HepG2 (cell line): ENCODE measurements around the gene BIRC7. TPM values are rescaled to one million over a fixed set of nuclear protein-coding genes. Genes with fewer than 3 reads are reported as not detected.

ENCODE experiments used
- ATAC-seq: fragments of 200-7000 bp; cut with Tn5 transposase; 3 replicates; pipeline ENCODE4 v1.9.1; 2020; ENCODE audit warnings: mild to moderate bottlenecking, moderate library complexity
- BruUV-seq: library from RNA; stranded (reverse); fragments of 400-500 nt; replicated peaks from 2 replicates; lab custom pipeline; 2021; lab: Mats Ljungman, UMichigan
- CTCF ChIA-PET: fragments of 300-600 bp; formaldehyde crosslinking; extraction: SDS; loops from one replicate; lab custom pipeline; 2021; ENCODE audit warnings: low total read pairs, inconsistent platforms, low intra/inter-chr PET ratio; lab: Yijun Ruan, JAX
- POLR2A ChIA-PET: fragments of 350-600 bp; sonication (Branson Sonifier 250); formaldehyde crosslinking; loops from one replicate; lab custom pipeline; 2020; ENCODE audit warnings: antibody characterized with exemption, inconsistent platforms; lab: Yijun Ruan, JAX
- DNase-seq: peaks from one replicate; pipeline ENCODE4 v3.0.0-alpha.2; 2015; ENCODE audit warnings: low spot score
- FAIRE-seq: peaks from 3 replicates; lab custom pipeline; 2011; peaks lifted over from hg19 to GRCh38; lab: Jason Lieb, UNC
- H2AFZ ChIP-seq: one replicate; pipeline ENCODE4 v1.6.1; 2011; ENCODE audit warnings: low read length, inconsistent platforms
- H3K27ac ChIP-seq: fragments of 300-600 bp; 3 replicates; pipeline ENCODE4 v1.8.0; 2011; ENCODE audit warnings: mixed run types, mild to moderate bottlenecking, mixed read lengths, low read length, inconsistent platforms; ENCODE audit not compliant: insufficient read depth; ENCODE audit errors: extremely low read length
- H3K27me3 ChIP-seq, 2 experiments: fragments of 200-600 bp in 1 of 2; 2 replicates in 1 of 2; 3 replicates in 1 of 2; pipeline versions ENCODE4 v1.6.0 to v1.8.0; 2011; ENCODE audit warnings: low read length in 2 of 2, mild to moderate bottlenecking in 2 of 2, moderate library complexity in 2 of 2, inconsistent platforms in 1 of 2; ENCODE audit not compliant: insufficient read depth in 2 of 2, control insufficient read depth in 1 of 2
- H3K36me3 ChIP-seq, 2 experiments: fragments of 200-600 bp in 1 of 2; replicated peaks in 1 of 2; 2 replicates in 1 of 2; 3 replicates in 1 of 2; pipeline versions ENCODE4 v1.5.1 to v1.8.0; 2011; ENCODE audit warnings: low read length in 2 of 2, inconsistent platforms in 1 of 2; ENCODE audit not compliant: insufficient read depth in 2 of 2, control insufficient read depth in 1 of 2
- H3K4me1 ChIP-seq: 2 replicates; pipeline ENCODE4 v1.5.1; 2012; ENCODE audit warnings: low read length, inconsistent platforms; ENCODE audit not compliant: insufficient read depth
- H3K4me2 ChIP-seq: 2 replicates; pipeline ENCODE4 v1.6.0; 2011; ENCODE audit warnings: low read depth, low read length, inconsistent platforms
- H3K4me3 ChIP-seq, 3 experiments: fragments of 200-600 bp in 1 of 3; sonication (generic), shearing (Covaris generic) in 1 of 3; replicated peaks in 1 of 3; 2 replicates each; pipeline ENCODE4 v1.5.1; 2011 to 2016; ENCODE audit warnings: low read length in 3 of 3, inconsistent platforms in 2 of 3, low read depth in 2 of 3, mild to moderate bottlenecking in 2 of 3, control low read depth in 1 of 3, mixed read lengths in 1 of 3; ENCODE audit not compliant: insufficient read depth in 1 of 3
- H3K79me2 ChIP-seq: one replicate; pipeline ENCODE4 v1.6.1; 2011; ENCODE audit warnings: low read length, inconsistent platforms; ENCODE audit not compliant: insufficient read depth
- H3K9ac ChIP-seq: 2 replicates; pipeline ENCODE4 v1.6.0; 2011; ENCODE audit warnings: mild to moderate bottlenecking, low read depth, low read length, inconsistent platforms; ENCODE audit not compliant: insufficient read depth
- H3K9me3 ChIP-seq: 2 replicates; pipeline ENCODE4 v1.5.1; 2012; ENCODE audit warnings: mild to moderate bottlenecking, low read length
- H4K20me1 ChIP-seq: 2 replicates; pipeline ENCODE4 v1.6.0; 2011; ENCODE audit warnings: inconsistent platforms, mild to moderate bottlenecking, low read length, moderate library complexity; ENCODE audit not compliant: insufficient read depth
- AGO1 ChIP-seq: fragments of 200-400 bp; formaldehyde crosslinking; IDR thresholded peaks from 2 replicates; pipeline ENCODE4 v1.6.1; 2017; ENCODE audit warnings: mild to moderate bottlenecking, low read depth, low read length, moderate library complexity; ENCODE audit not compliant: poor library complexity, severe bottlenecking
- IRF1 ChIP-seq: sonication (generic); formaldehyde crosslinking; IDR thresholded peaks from 2 replicates; pipeline ENCODE4 v1.4.0; 2020; ENCODE audit warnings: low read depth, mild to moderate bottlenecking, missing genetic modification reagents
- KAT2B ChIP-seq: fragments of 150-350 bp; IDR thresholded peaks from 2 replicates; pipeline ENCODE4 v1.6.1; 2014; ENCODE audit warnings: low read depth, low read length, borderline replicate concordance
- KMT2A ChIP-seq: sonication (generic); formaldehyde crosslinking; IDR thresholded peaks from 2 replicates; pipeline ENCODE4 v1.4.0; 2020; ENCODE audit warnings: missing genetic modification reagents
- YEATS4 ChIP-seq: sonication (generic); formaldehyde crosslinking; IDR thresholded peaks from 2 replicates; pipeline ENCODE4 v1.4.0; 2020; ENCODE audit warnings: missing genetic modification reagents, borderline replicate concordance
- ZBTB40 ChIP-seq, 2 experiments: fragments of 450-650 bp in 1 of 2; sonication (generic) in 1 of 2; formaldehyde crosslinking in 1 of 2; IDR thresholded peaks; 2 replicates each; pipeline versions ENCODE4 v1.6.1 to v1.8.0; 2016 to 2022; ENCODE audit warnings: antibody characterized with exemption in 1 of 2, mild to moderate bottlenecking in 1 of 2, missing genetic modification reagents in 1 of 2
- ZNF740 ChIP-seq: sonication (generic); formaldehyde crosslinking; IDR thresholded peaks from 2 replicates; pipeline ENCODE4 v1.4.0; 2020; ENCODE audit warnings: missing genetic modification reagents
- ZZZ3 ChIP-seq: sonication (generic); formaldehyde crosslinking; IDR thresholded peaks from 2 replicates; pipeline ENCODE4 v1.4.0; 2020; ENCODE audit warnings: missing genetic modification reagents, mild to moderate bottlenecking, borderline replicate concordance
- WGBS: methylation state at CpG from one replicate; pipeline ENCODE4 v1.1.6; 2017; ENCODE audit warnings: low lambda C conversion rate; 5-methylcytosine and 5-hydroxymethylcytosine counted together
- in situ Hi-C: cut with HindIII; loops from 2 replicates; pipeline ENCODE4 v1.10.0; 2017; ENCODE audit warnings: low pct_unique_long_range_greater_than_20kb; ENCODE audit not compliant: extremely low pct_ligation_motif_present
- intact Hi-C: fragments of 100-400 bp; cut with micrococcal nuclease; formaldehyde crosslinking; loops from one replicate; pipeline ENCODE4 v1.10.0; 2022; ENCODE audit not compliant: unreplicated experiment
- polyA plus RNA-seq, 8 experiments: library from polyadenylated mRNA; depleted of rRNA in 3 of 8; stranded (reverse) in 7 of 8; unstranded in 1 of 8; fragments of >200 nt; fragmentation: Illumina TruSeq in 4 of 8; extraction: Trizol in 4 of 8; gene quantifications; 2 replicates each; pipeline versions ENCODE4 v1.2.1 to v1.2.3, GENCODE V29; 2011 to 2016; ENCODE audit warnings: low read depth in 4 of 8, missing spikeins in 1 of 8, mixed read lengths in 1 of 8; ENCODE audit not compliant: insufficient read depth in 1 of 8
- total RNA-seq, 5 experiments: library from RNA; depleted of rRNA; stranded (reverse); fragments of >200 nt; fragmentation: Illumina TruSeq; extraction: Trizol; gene quantifications; 2 replicates each; pipeline ENCODE4 v1.2.3, GENCODE V29; 2016; ENCODE audit warnings: low read depth in 1 of 5
- TF ChIP-seq, protein P1 (sequence below): IDR thresholded peaks from 2 replicates; pipeline ENCODE4 v1.6.1; 2016

BIRC7 gene
- total and polyA plus RNA-seq, 2 of the 13 experiments (the other 11 are each of a cell fraction or from before 2014, with no cell fraction given): 0.27 to 5.1 TPM

DNA sequence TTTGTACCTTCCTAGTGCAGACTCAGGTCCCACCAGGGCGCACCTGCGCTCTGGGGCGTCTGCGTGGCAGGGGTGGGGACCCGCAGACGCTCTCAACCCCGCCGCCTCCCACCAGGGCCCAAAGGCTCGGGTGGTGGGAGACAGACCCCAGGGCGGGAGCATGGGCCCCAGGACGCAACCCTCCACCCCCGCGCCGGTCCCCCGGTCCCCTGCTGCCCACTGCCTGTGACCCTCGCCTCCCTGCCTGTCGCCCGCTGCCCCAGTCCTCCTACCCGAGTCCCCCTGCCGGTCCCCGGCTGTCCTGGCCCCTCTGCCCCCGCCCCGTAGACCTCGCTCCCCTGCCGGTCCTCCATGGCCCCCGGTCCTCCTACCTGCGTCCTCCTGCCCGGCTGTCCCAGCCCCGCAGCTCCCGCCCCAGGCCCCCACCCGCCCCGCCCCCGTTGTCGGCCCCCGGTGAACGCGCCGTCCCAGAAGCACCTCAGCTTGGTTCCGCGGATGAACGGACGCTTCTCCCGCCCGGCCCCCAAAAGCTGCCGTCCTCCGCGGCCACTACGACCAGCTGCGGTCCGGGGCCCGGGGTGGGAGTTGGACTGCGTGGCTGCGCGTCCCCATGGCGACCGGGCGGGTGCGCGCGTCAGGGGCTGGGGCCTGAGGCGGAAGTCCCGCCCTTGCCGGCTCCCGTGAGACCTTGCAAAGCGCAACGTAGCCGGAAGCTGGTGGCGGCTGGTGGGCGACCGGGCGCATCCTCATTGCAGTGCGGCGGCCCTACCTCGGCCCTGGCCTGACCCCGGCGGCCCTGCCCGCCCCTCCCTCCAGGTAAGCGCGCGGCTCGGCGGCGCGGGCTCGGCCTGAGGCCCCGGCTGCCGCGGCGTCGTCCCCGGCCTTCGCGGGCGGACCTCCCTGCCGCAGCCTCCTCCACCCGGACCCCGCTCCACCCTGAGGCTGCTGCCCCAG, 36.7 kb downstream of the BIRC7 start, which contains the start of gene ARFGAP1:
Gene ARFGAP1, plus strand, starts transcription at position 709 of the 954 bp plus-strand sequence. CDS start 2,768 bp downstream, outside the sequence.
- WGBS: 3% methylated on average over 60 of the region's 97 CpGs
- peak within 1 kb of the TSS; percentile 72 for H3K27ac ChIP-seq
- H3K4me1 ChIP-seq: peaks cover 43% of the 10 kb centered on the region
- peak within 1 kb of the TSS; percentile 96 to 100 (median 99) for H3K4me3 ChIP-seq
- ChIA-PET POLR2A (interaction anchor here (0.8 to 1.6 kb wide), 12 partner anchors 8 to 1229 kb away, joined by 3 to 8 read pairs (median 3); partner anchors contain the start of genes PTK6 and TCFL5), CTCF (no interaction called here)
- ATAC-seq: peak; percentile 90
- H3K9ac ChIP-seq: peak within 1 kb of the TSS; percentile 96
- peaks cover 41% of the 10 kb centered on the region for H3K79me2 ChIP-seq
- H3K9me3 ChIP-seq: no peaks in the 10 kb centered on the region
- no peak within 1 kb of the TSS for H2AFZ ChIP-seq
- H3K36me3 ChIP-seq: peaks cover 22 to 23% of the 10 kb centered on the region in 2 experiments
- H4K20me1 ChIP-seq: peaks cover 33% of the 10 kb centered on the region
- in situ Hi-C loops: no loop called here
- peaks cover 2 to 14% of the 10 kb centered on the region in 2 experiments; a peak in 3 of 5 replicates for H3K27me3 ChIP-seq
- intact Hi-C loops: no loop called here
- BruUV-seq: no TSS peak
- peak; percentile 92 for DNase-seq
- FAIRE-seq: peak; percentile 75
- H3K4me2 ChIP-seq: peak within 1 kb of the TSS; percentile 92
- TF ChIP-seq IRF1 (CRISPR knock-in tag) (0 out of 2 replicates have a peak, but pooled peaks have one; percentile 21), ZZZ3 (CRISPR knock-in tag) (peak; percentile 90; the same call in 1 of the 2 replicates), AGO1 (peak; percentile 53), ZNF740 (CRISPR knock-in tag) (0 out of 2 replicates have a peak, but pooled peaks have one; percentile 68), YEATS4 (CRISPR knock-in tag) (peak; percentile 98), ZBTB40 (IDR thresholded peaks at IDR 0.05) (peak; percentile 57), ZBTB40 (CRISPR knock-in tag; IDR thresholded peaks at IDR 0.05) (no peak), KMT2A (CRISPR knock-in tag) (peak; percentile 94; the same call in 1 of the 2 replicates), KAT2B (no peak)
- TF ChIP-seq, protein P1, sequence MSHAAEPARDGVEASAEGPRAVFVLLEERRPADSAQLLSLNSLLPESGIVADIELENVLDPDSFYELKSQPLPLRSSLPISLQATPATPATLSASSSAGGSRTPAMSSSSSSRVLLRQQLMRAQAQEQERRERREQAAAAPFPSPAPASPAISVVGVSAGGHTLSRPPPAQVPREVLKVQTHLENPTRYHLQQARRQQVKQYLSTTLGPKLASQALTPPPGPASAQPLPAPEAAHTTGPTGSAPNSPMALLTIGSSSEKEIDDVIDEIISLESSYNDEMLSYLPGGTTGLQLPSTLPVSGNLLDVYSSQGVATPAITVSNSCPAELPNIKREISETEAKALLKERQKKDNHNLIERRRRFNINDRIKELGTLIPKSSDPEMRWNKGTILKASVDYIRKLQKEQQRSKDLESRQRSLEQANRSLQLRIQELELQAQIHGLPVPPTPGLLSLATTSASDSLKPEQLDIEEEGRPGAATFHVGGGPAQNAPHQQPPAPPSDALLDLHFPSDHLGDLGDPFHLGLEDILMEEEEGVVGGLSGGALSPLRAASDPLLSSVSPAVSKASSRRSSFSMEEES (CRISPR knock-in tag): peak; percentile 55; the same call in 1 of the 2 replicates
